SK-N-SH (cell line): ENCODE results near the gene UCKL1.

ENCODE experiments used
- TCF12 ChIP-seq: IDR thresholded peaks from 2 replicates; pipeline ENCODE4 v1.4.0; 2012
- TF ChIP-seq, protein P1 (sequence below): IDR thresholded peaks from 2 replicates; pipeline ENCODE4 v1.4.0; 2012; ENCODE audit warnings: low read depth, borderline replicate concordance

- no peak for TF ChIP-seq TCF12
- TF ChIP-seq, protein P1, sequence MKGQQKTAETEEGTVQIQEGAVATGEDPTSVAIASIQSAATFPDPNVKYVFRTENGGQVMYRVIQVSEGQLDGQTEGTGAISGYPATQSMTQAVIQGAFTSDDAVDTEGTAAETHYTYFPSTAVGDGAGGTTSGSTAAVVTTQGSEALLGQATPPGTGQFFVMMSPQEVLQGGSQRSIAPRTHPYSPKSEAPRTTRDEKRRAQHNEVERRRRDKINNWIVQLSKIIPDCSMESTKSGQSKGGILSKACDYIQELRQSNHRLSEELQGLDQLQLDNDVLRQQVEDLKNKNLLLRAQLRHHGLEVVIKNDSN = no peak
These were observed 64.9 kb downstream of the UCKL1 start for GRCh38 chr20:63891061-63892002.
